K562 (cell line): ENCODE measurements around the gene PITPNC1. TPM values are rescaled to one million over a fixed set of nuclear protein-coding genes. Genes with fewer than 3 reads are reported as not detected.

Experiments used
- ATAC-seq: fragments of 200-7000 bp; cut with Tn5 transposase; 3 replicates; pipeline ENCODE4 v1.9.1; 2020; ENCODE audit warnings: moderate library complexity
- BruUV-seq: library from RNA; stranded (reverse); fragments of 400-500 nt; replicated peaks from 2 replicates; lab custom pipeline; 2021; lab: Mats Ljungman, UMichigan
- CTCF ChIA-PET: fragments of 300-600 bp; formaldehyde crosslinking; extraction: SDS; loops from one replicate; lab custom pipeline; 2021; ENCODE audit warnings: low intra/inter-chr PET ratio; lab: Yijun Ruan, JAX
- POLR2A ChIA-PET: fragments of 300-600, 350-650 bp; sonication (Branson Sonifier 250); formaldehyde crosslinking; extraction: SDS; loops from one replicate; lab custom pipeline; 2021; ENCODE audit warnings: antibody characterized with exemption, inconsistent platforms; lab: Yijun Ruan, JAX
- DNase-seq, 4 experiments: peaks; one replicate each; pipeline versions ENCODE4 v3.0.0 to v3.0.0-alpha.2; 2011 to 2018; ENCODE audit warnings: low spot score in 3 of 4, mixed read lengths in 3 of 4; ENCODE audit errors: extremely low read depth in 1 of 4
- FAIRE-seq: peaks from 2 replicates; lab custom pipeline; 2011; peaks lifted over from hg19 to GRCh38; lab: Jason Lieb, UNC
- H2AFZ ChIP-seq: 2 replicates; pipeline ENCODE4 v1.6.0; 2011; ENCODE audit warnings: low read depth, low read length, control low read depth, inconsistent platforms
- H3K27ac ChIP-seq: fragments of 200-600 bp; 3 replicates; pipeline ENCODE4 v1.8.0; 2011; ENCODE audit warnings: low read depth, mild to moderate bottlenecking, control low read depth, inconsistent platforms, low read length, moderate library complexity, mixed read lengths; ENCODE audit errors: extremely low read depth
- H3K27me3 ChIP-seq, 2 experiments: fragments of 300-600 bp in 1 of 2; 2 replicates in 1 of 2; 3 replicates in 1 of 2; pipeline versions ENCODE4 v1.6.0 to v1.8.0; 2011; ENCODE audit warnings: inconsistent platforms in 2 of 2, low read length in 2 of 2, mild to moderate bottlenecking in 1 of 2, mixed read lengths in 1 of 2, moderate library complexity in 1 of 2; ENCODE audit not compliant: control insufficient read depth in 2 of 2, insufficient read depth in 2 of 2
- H3K36me3 ChIP-seq: fragments of 300-600 bp; 3 replicates; pipeline ENCODE4 v1.8.0; 2011; ENCODE audit warnings: mild to moderate bottlenecking, low read length, inconsistent platforms; ENCODE audit not compliant: control insufficient read depth, insufficient read depth
- H3K4me1 ChIP-seq, 2 experiments: fragments of 200-600 bp in 1 of 2; replicated peaks in 1 of 2; 2 replicates in 1 of 2; 3 replicates in 1 of 2; pipeline versions ENCODE4 v1.5.1 to v1.8.0; 2011; ENCODE audit warnings: inconsistent platforms in 2 of 2, low read length in 2 of 2, mild to moderate bottlenecking in 1 of 2, mixed read lengths in 1 of 2, moderate library complexity in 1 of 2; ENCODE audit not compliant: control insufficient read depth in 2 of 2, insufficient read depth in 2 of 2
- H3K4me2 ChIP-seq: 2 replicates; pipeline ENCODE4 v1.6.1; 2011; ENCODE audit warnings: low read length, control low read depth, inconsistent platforms, mixed read lengths; ENCODE audit not compliant: insufficient read depth
- H3K4me3 ChIP-seq: fragments of 200-600 bp; sonication (generic), shearing (Covaris generic); 2 replicates; pipeline ENCODE4 v1.5.1; 2016; ENCODE audit warnings: control low read depth, inconsistent platforms
- H3K79me2 ChIP-seq: fragments of 200-600 bp; 3 replicates; pipeline ENCODE4 v1.8.0; 2011; ENCODE audit warnings: low read length, inconsistent platforms; ENCODE audit not compliant: control insufficient read depth, insufficient read depth
- H3K9ac ChIP-seq, 2 experiments: 2 replicates each; pipeline versions ENCODE4 v1.6.0 to v1.6.1; 2011; ENCODE audit warnings: low read depth in 2 of 2, low read length in 2 of 2, control low read depth in 1 of 2, inconsistent platforms in 1 of 2, mild to moderate bottlenecking in 1 of 2, mixed read lengths in 1 of 2; ENCODE audit not compliant: insufficient read depth in 1 of 2
- H3K9me1 ChIP-seq: one replicate; pipeline ENCODE4 v1.6.0; 2011; ENCODE audit warnings: inconsistent platforms, mild to moderate bottlenecking, low read length, moderate library complexity; ENCODE audit not compliant: control insufficient read depth, insufficient read depth
- H3K9me3 ChIP-seq: replicated peaks from 2 replicates; pipeline ENCODE4 v1.5.1; 2011; ENCODE audit warnings: low read depth, low read length, inconsistent platforms; ENCODE audit not compliant: control insufficient read depth, insufficient read depth
- H4K20me1 ChIP-seq: replicated peaks from 2 replicates; pipeline ENCODE4 v1.6.1; 2011; ENCODE audit warnings: low read length, inconsistent platforms, mixed read lengths; ENCODE audit not compliant: control insufficient read depth, insufficient read depth
- FIP1L1 ChIP-seq: fragments of 200-400 bp; formaldehyde crosslinking; IDR thresholded peaks from 2 replicates; pipeline ENCODE4 v1.6.1; 2018; ENCODE audit warnings: mild to moderate bottlenecking, low read depth, low read length; ENCODE audit not compliant: poor library complexity, severe bottlenecking
- JUNB ChIP-seq: fragments of 450-650 bp; formaldehyde crosslinking; conservative IDR thresholded peaks from 2 replicates; pipeline ENCODE4 v1.4.0; 2020; ENCODE audit warnings: mild to moderate bottlenecking
- NR3C1 ChIP-seq: sonication (generic); formaldehyde crosslinking; IDR thresholded peaks from 2 replicates; pipeline ENCODE4 v1.8.1; 2022; ENCODE audit warnings: missing genetic modification reagents
- WGBS: fragments of 100-300 bp; shearing (Covaris generic); methylation state at CpG from one replicate; pipeline ENCODE4 v1.1.6; 2016; ENCODE audit warnings: low coverage, mixed read lengths; ENCODE audit not compliant: insufficient coverage; ENCODE audit errors: missing lambda C conversion rate; 5-methylcytosine and 5-hydroxymethylcytosine counted together
- in situ Hi-C: fragments of 300-500 bp; cut with MboI; formaldehyde crosslinking; loops from 4 replicates; pipeline ENCODE4 v1.15.0; 2018; ENCODE audit warnings: inconsistent platforms, mixed read lengths
- intact Hi-C: fragments of 100-400 bp; cut with micrococcal nuclease; formaldehyde crosslinking; loops from 2 replicates; pipeline ENCODE4 v1.14.2; 2022
- polyA plus RNA-seq, 8 experiments: library from polyadenylated mRNA; depleted of rRNA in 4 of 8; stranded (reverse) in 5 of 8; unstranded in 3 of 8; fragments of >200 nt; fragmentation: Nextera tagmentation in 2 of 8; fragmentation: Illumina TruSeq in 1 of 8; extraction: Ambion mirVana in 2 of 8; extraction: Trizol in 1 of 8; gene quantifications; 2 replicates each; pipeline versions ENCODE4 v1.2.1 to v1.2.3, GENCODE V29; 2011 to 2014; ENCODE audit warnings: inconsistent platforms in 1 of 8, missing spikeins in 1 of 8
- total RNA-seq, 7 experiments: library from RNA; depleted of rRNA in 6 of 7; stranded (reverse); fragments of >200 nt in 6 of 7; fragmentation: Illumina TruSeq in 2 of 7; extraction: Trizol in 2 of 7; gene quantifications; 2 replicates each; pipeline versions ENCODE4 v1.2.1 to v1.2.3, GENCODE V29; 2011 to 2021; ENCODE audit warnings: low replicate concordance in 1 of 7
- TF ChIP-seq, protein P1 (sequence below): sonication (generic); formaldehyde crosslinking; IDR thresholded peaks from 2 replicates; pipeline ENCODE4 v1.4.0; 2020; ENCODE audit warnings: mild to moderate bottlenecking, missing genetic modification reagents
- TF ChIP-seq, protein P2 (sequence below), 3 experiments: fragments of 200-800 bp in 1 of 3; fragments of 250-450 bp in 1 of 3; fragments of 450-650 bp in 1 of 3; sonication (Bioruptor Pico) in 1 of 3; sonication (Bioruptor generic) in 1 of 3; formaldehyde crosslinking in 1 of 3; IDR thresholded peaks; 2 replicates each; pipeline versions ENCODE4 v1.6.1 to v1.8.0; 2016 to 2022; ENCODE audit warnings: mild to moderate bottlenecking in 2 of 3, missing genetic modification characterization in 2 of 3, missing compliant biosample characterization in 1 of 3, moderate library complexity in 1 of 3
- TF ChIP-seq, protein P3 (sequence below): fragments of 250-450 bp; sonication (Bioruptor Pico); IDR thresholded peaks from 2 replicates; pipeline ENCODE4 v1.8.0; 2021; ENCODE audit warnings: moderate library complexity, mild to moderate bottlenecking, inconsistent platforms
- TF ChIP-seq, protein P4 (sequence below): fragments of 200-400 bp; formaldehyde crosslinking; IDR thresholded peaks from 2 replicates; pipeline ENCODE4 v1.6.1; 2017; ENCODE audit warnings: mild to moderate bottlenecking, low read depth, low read length, moderate library complexity

The PITPNC1 gene
- total and polyA plus RNA-seq, 9 of the 15 experiments (the other 6 are each of a cell fraction or from before 2014, with no cell fraction given) = 0.11 to 1.1 (median 0.65) TPM

DNA sequence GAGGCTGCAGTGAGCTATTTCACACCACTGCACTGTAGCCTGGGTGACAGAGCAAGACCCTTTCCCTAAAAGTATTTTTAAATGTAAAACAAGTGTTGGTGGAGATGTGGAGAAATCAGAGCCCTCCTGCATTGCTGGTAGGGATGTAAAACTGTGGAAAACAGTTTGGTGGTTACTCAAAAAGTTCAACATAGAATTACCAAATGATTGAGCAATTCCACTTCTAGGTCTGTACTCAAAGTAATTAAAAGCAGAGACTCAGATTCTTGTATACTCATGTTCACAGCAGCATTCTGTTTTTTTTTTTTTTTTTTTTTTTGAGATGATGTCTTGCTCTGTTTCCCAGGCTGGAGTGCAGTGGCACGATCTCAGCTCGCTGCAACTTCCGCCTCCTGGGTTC lies 141.8 kb downstream of the PITPNC1 start:
- POLR2A ChIA-PET = no interaction called here
- no peaks in the 10 kb centered on the region for H3K4me1 ChIP-seq
- 0 out of 2 replicates have a peak, but pooled peaks cover 2% of the 10 kb centered on the region for H3K9me3 ChIP-seq
- H3K4me2 ChIP-seq = no peak overlapping the region
- ATAC-seq (no peak), DNase-seq (no peak), FAIRE-seq (no peak)
- intact Hi-C loops = no loop called here
- H3K36me3 ChIP-seq = no peaks in the 10 kb centered on the region
- no peak overlapping the region for H3K27ac ChIP-seq
- TF ChIP-seq, protein P1, sequence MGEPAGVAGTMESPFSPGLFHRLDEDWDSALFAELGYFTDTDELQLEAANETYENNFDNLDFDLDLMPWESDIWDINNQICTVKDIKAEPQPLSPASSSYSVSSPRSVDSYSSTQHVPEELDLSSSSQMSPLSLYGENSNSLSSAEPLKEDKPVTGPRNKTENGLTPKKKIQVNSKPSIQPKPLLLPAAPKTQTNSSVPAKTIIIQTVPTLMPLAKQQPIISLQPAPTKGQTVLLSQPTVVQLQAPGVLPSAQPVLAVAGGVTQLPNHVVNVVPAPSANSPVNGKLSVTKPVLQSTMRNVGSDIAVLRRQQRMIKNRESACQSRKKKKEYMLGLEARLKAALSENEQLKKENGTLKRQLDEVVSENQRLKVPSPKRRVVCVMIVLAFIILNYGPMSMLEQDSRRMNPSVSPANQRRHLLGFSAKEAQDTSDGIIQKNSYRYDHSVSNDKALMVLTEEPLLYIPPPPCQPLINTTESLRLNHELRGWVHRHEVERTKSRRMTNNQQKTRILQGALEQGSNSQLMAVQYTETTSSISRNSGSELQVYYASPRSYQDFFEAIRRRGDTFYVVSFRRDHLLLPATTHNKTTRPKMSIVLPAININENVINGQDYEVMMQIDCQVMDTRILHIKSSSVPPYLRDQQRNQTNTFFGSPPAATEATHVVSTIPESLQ (CRISPR knock-in tag) = no peak
- TF ChIP-seq NR3C1 (CRISPR knock-in tag) = no peak
- TF ChIP-seq, protein P2, sequence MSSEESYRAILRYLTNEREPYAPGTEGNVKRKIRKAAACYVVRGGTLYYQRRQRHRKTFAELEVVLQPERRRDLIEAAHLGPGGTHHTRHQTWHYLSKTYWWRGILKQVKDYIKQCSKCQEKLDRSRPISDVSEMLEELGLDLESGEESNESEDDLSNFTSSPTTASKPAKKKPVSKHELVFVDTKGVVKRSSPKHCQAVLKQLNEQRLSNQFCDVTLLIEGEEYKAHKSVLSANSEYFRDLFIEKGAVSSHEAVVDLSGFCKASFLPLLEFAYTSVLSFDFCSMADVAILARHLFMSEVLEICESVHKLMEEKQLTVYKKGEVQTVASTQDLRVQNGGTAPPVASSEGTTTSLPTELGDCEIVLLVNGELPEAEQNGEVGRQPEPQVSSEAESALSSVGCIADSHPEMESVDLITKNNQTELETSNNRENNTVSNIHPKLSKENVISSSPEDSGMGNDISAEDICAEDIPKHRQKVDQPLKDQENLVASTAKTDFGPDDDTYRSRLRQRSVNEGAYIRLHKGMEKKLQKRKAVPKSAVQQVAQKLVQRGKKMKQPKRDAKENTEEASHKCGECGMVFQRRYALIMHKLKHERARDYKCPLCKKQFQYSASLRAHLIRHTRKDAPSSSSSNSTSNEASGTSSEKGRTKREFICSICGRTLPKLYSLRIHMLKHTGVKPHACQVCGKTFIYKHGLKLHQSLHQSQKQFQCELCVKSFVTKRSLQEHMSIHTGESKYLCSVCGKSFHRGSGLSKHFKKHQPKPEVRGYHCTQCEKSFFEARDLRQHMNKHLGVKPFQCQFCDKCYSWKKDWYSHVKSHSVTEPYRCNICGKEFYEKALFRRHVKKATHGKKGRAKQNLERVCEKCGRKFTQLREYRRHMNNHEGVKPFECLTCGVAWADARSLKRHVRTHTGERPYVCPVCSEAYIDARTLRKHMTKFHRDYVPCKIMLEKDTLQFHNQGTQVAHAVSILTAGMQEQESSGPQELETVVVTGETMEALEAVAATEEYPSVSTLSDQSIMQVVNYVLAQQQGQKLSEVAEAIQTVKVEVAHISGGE (CRISPR knock-in tag; IDR thresholded peaks at IDR 0.05) = no peak
- TF ChIP-seq, protein P3, sequence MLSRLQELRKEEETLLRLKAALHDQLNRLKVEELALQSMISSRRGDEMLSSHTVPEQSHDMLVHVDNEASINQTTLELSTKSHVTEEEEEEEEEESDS (CRISPR knock-in tag) = no peak
- no peak for TF ChIP-seq JUNB (CRISPR knock-in tag)
- TF ChIP-seq, protein P4, sequence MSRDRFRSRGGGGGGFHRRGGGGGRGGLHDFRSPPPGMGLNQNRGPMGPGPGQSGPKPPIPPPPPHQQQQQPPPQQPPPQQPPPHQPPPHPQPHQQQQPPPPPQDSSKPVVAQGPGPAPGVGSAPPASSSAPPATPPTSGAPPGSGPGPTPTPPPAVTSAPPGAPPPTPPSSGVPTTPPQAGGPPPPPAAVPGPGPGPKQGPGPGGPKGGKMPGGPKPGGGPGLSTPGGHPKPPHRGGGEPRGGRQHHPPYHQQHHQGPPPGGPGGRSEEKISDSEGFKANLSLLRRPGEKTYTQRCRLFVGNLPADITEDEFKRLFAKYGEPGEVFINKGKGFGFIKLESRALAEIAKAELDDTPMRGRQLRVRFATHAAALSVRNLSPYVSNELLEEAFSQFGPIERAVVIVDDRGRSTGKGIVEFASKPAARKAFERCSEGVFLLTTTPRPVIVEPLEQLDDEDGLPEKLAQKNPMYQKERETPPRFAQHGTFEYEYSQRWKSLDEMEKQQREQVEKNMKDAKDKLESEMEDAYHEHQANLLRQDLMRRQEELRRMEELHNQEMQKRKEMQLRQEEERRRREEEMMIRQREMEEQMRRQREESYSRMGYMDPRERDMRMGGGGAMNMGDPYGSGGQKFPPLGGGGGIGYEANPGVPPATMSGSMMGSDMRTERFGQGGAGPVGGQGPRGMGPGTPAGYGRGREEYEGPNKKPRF = no peak
- no peak for TF ChIP-seq FIP1L1
- no TSS peak for BruUV-seq
- 0% methylated on average over 3 of the region's 3 CpGs for WGBS
- no peak overlapping the region for H3K4me3 ChIP-seq
- no peak overlapping the region for H2AFZ ChIP-seq
- CTCF ChIA-PET = no interaction called here
- no peaks in the 10 kb centered on the region for H3K9me1 ChIP-seq
- no peaks in the 10 kb centered on the region for H4K20me1 ChIP-seq
- no peaks in the 10 kb centered on the region for H3K79me2 ChIP-seq
- peaks cover 2 to 33% of the 10 kb centered on the region in 2 experiments; a peak in 4 of 5 replicates for H3K27me3 ChIP-seq
- H3K9ac ChIP-seq = no peak overlapping the region
- in situ Hi-C loops = no loop called here
